Erythroblast (primary cell): Measurements from ENCODE around the gene RFX8.

Experiments
- GATA1 ChIP-seq: IDR thresholded peaks from 2 replicates; pipeline ENCODE4 v1.6.1; 2011; ENCODE audit warnings: low read depth, mild to moderate bottlenecking, control low read depth, low read length, moderate library complexity
- POLR2A ChIP-seq: IDR thresholded peaks from 2 replicates; pipeline ENCODE4 v1.6.1; 2011; ENCODE audit warnings: mild to moderate bottlenecking, low read length

DNA sequence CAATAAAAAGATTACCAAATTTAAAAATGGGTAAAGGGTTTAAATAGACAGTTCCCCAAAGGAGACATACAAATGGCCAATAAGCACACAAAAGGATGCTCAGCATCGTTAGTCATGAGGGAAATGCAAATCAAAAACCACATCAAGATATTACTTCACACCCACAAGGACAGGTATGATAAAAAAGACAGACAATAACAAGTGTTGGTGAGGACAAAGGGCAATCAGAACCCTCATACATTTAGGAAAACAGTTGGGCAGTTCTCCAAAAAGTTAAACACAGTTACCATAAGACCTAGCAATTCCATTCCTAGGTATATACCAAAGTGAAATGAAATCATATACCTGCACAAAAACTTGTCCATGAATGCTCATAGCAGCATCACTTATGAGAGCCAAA lies 102.1 kb downstream of the RFX8 start:
- no peak for TF ChIP-seq POLR2A
- TF ChIP-seq GATA1 = no peak
